ENCODE data around the gene TEX55. TPM values are rescaled to one million over a fixed set of nuclear protein-coding genes. Genes with fewer than 3 reads are reported as not detected.

Gene TEX55
- polyA plus RNA-seq, 3 donors = not detected

DNA sequence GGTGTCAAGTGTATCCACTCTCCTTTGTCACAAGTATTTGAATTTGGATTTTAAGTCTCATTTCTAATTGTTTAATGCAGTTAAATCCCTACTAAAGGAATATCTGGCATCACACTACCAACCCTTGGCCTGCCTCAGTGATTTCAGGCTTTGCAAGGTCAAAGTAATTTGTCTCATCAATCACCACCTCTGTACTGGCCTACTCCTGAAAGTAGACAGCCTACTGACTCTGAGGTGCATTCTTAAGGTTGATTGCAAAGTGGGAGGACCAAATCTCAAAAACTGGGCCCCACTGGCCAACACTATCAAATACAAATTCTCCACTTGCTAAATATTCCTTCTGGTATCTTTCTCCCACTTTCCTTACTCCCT lies 851 bp upstream of the TEX55 start:
- Histone ChIP-seq H3K9ac (ENCODE audit: insufficient read depth, low read length, poor library complexity, severe bottlenecking) (no peak overlapping the region), H2AFZ (ENCODE audit: insufficient read depth, low read depth, low read length, poor library complexity, severe bottlenecking) (no peak overlapping the region), H3K4me3 (replicated peaks in 1 of 3; ENCODE audit: low read depth in 2 of 3, low read length in 3 of 3) (no peak overlapping the region), H3K9me3 (replicated peaks in 1 of 2; ENCODE audit: control insufficient read depth in 1 of 2, insufficient read depth in 1 of 2, low read length in 2 of 2) (no peaks in the 10 kb centered on the region), H3K27ac (ENCODE audit: low read depth in 1 of 2, low read length in 2 of 2) (no peak overlapping the region), H3K27me3 (ENCODE audit: control insufficient read depth in 2 of 2, insufficient read depth in 2 of 2, low read length in 2 of 2) (no peaks in the 10 kb centered on the region), H3K4me2 (replicated peaks; ENCODE audit: extremely low read depth, low read length, poor library complexity, severe bottlenecking) (no peak overlapping the region), H3K79me2 (ENCODE audit: insufficient read depth, low read length) (no peaks in the 10 kb centered on the region), H3K4me1 (ENCODE audit: control insufficient read depth in 1 of 2, insufficient read depth in 2 of 2, low read length in 2 of 2) (no peaks in the 10 kb centered on the region), H4K20me1 (ENCODE audit: insufficient read depth, low read length) (no peaks in the 10 kb centered on the region), H3K36me3 (replicated peaks in 1 of 2; ENCODE audit: control insufficient read depth in 1 of 2, insufficient read depth in 2 of 2, low read length in 2 of 2) (no peaks in the 10 kb centered on the region)
- no peak for DNase-seq
- TF ChIP-seq, protein P1, sequence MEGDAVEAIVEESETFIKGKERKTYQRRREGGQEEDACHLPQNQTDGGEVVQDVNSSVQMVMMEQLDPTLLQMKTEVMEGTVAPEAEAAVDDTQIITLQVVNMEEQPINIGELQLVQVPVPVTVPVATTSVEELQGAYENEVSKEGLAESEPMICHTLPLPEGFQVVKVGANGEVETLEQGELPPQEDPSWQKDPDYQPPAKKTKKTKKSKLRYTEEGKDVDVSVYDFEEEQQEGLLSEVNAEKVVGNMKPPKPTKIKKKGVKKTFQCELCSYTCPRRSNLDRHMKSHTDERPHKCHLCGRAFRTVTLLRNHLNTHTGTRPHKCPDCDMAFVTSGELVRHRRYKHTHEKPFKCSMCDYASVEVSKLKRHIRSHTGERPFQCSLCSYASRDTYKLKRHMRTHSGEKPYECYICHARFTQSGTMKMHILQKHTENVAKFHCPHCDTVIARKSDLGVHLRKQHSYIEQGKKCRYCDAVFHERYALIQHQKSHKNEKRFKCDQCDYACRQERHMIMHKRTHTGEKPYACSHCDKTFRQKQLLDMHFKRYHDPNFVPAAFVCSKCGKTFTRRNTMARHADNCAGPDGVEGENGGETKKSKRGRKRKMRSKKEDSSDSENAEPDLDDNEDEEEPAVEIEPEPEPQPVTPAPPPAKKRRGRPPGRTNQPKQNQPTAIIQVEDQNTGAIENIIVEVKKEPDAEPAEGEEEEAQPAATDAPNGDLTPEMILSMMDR (IDR thresholded peaks at IDR 0.05) = no peak
- Mint-ChIP-seq H3K36me3 (no peaks in the 10 kb centered on the region), H3K4me1 (no peaks in the 10 kb centered on the region), H3K27ac (no peak overlapping the region), H3K4me3 (no peak overlapping the region), H3K27me3 (ENCODE audit: low read depth in 3 of 3) (peaks cover 0 to 2% (median 0%) of the 10 kb centered on the region in 3 donors), H3K9me3 (peaks cover 0 to 1% (median 0%) of the 10 kb centered on the region in 7 donors)
- intact Hi-C loops (cut with micrococcal nuclease) = no loop called here

DNA sequence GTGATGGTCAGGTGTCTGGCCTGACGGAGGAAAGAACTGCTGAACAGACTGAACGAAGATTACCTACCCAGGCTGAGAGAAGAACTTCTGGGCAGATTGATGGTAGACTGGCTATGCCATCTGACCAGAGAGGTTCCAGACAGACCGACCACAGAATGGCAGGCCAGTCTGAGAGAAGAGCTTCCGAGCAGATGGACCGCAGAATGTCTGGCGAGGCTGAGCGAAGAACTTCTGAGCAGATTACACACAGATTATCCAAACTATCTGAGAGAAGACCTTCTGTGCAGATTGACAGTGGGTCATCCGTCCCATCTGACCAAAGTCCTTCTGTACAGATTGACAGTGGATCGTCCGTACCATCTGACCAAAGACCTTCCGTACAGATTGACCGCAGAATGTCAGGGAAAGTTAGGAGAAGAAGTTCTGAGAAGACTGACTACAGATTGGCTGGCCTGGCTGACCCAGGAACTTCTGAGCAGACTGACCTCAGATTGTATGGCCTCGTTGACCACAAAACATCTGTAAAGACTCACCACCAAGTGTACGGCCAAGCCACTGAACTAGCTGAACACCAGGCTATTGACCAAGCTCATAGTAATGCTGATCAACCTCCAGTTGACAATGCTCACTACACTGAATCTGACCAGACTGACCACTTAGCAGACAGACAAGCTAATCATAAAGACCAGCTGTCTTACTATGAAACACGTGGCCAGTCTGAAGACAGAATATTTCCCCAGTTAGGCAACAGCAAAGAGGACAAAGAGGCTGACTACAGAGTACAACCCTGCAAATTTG lies 812 bp downstream of the TEX55 start:
- no peak for DNase-seq
- H3K79me2 ChIP-seq (ENCODE audit: insufficient read depth, low read length) = no peaks in the 10 kb centered on the region
- no peak overlapping the region for H3K9ac ChIP-seq (ENCODE audit: insufficient read depth, low read length, poor library complexity, severe bottlenecking)
- Mint-ChIP-seq H3K4me3 (no peak overlapping the region), H3K9me3 (peaks cover 0 to 1% (median 0%) of the 10 kb centered on the region in 7 donors), H3K27ac (no peak overlapping the region), H3K4me1 (no peaks in the 10 kb centered on the region), H3K27me3 (ENCODE audit: low read depth in 3 of 3) (peaks cover 0 to 1% (median 0%) of the 10 kb centered on the region in 3 donors), H3K36me3 (no peaks in the 10 kb centered on the region)
- 92% methylated on average over 14 of the region's 15 CpGs for WGBS (ENCODE audit: insufficient coverage)
- H3K27me3 ChIP-seq (ENCODE audit: control insufficient read depth in 2 of 2, insufficient read depth in 2 of 2, low read length in 2 of 2) = no peaks in the 10 kb centered on the region
- H2AFZ ChIP-seq (ENCODE audit: insufficient read depth, low read depth, low read length, poor library complexity, severe bottlenecking) = no peak overlapping the region
- intact Hi-C loops (cut with micrococcal nuclease) = no loop called here
- H3K27ac ChIP-seq (ENCODE audit: low read depth in 1 of 2, low read length in 2 of 2) = no peak overlapping the region
- no peak overlapping the region for H3K4me2 ChIP-seq (replicated peaks; ENCODE audit: extremely low read depth, low read length, poor library complexity, severe bottlenecking)
- no peaks in the 10 kb centered on the region for H4K20me1 ChIP-seq (ENCODE audit: insufficient read depth, low read length)
- TF ChIP-seq, protein P1 (IDR thresholded peaks at IDR 0.05) = no peak
- H3K4me3 ChIP-seq (replicated peaks in 1 of 3; ENCODE audit: low read depth in 2 of 3, low read length in 3 of 3) = no peak overlapping the region
- no peaks in the 10 kb centered on the region for H3K9me3 ChIP-seq (replicated peaks in 1 of 2; ENCODE audit: control insufficient read depth in 1 of 2, insufficient read depth in 1 of 2, low read length in 2 of 2)
- H3K36me3 ChIP-seq (replicated peaks in 1 of 2; ENCODE audit: control insufficient read depth in 1 of 2, insufficient read depth in 2 of 2, low read length in 2 of 2) = no peaks in the 10 kb centered on the region
- no peaks in the 10 kb centered on the region for H3K4me1 ChIP-seq (ENCODE audit: control insufficient read depth in 1 of 2, insufficient read depth in 2 of 2, low read length in 2 of 2)
